Stimulated activated CD8-positive, alpha-beta memory T cell treated with anti-CD3 and anti-CD28 coated beads, Interleukin-7, amount 100 ng/mL, for 48 hours (primary cell): ENCODE data around the gene RAB30.
"Not testable (repeated sequence)": the region's sequence is repeated elsewhere in the genome, so short reads cannot be mapped to it uniquely, and the experiment has no call there.

Source experiments
- DNase-seq, 2 donors: peaks; one replicate each; pipeline ENCODE4 v3.0.0-alpha.2; 2020; ENCODE audit warnings: low read depth in 1 of 2; ENCODE audit errors: extremely low read depth in 1 of 2

The RAB30 gene

DNA sequence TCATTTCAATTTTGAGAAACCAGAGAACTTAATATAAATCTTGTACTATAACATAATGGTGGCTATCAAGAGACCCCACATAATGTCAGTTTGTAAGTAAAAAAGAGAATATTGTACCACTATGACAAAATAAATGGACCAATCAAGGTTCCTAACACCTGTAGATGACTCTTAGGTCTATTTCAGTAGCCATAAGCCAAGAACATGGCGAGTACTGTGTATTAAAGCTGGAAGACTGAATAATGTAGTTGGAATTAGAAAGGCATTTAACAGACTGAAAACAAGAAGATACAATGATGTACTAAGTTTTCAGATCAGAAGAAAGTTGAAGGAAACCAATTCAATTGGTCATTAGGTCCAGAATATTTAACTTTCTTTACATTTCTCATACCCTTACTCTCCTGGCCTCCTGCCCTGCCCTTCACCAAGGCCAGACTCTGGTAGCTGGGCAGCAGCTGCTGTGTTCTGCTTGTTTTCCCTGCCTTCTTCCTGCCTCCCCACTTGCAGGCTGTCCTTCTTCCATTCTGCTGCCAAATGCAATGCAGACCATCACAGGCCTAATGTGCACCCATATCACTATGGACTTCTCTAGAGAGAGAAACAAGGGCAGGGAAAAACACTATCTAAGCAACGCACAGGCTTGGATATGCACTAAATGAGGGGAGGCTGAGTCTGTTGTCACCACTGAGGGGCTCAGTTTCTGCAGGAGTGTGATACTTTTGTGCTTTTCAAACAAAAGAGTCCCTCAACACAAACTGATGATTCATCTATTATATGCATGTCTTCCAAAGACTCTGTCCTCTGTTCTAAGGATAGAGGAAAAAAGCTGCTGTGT is 60.1 kb downstream of the RAB30 start:
- DNase-seq = no peak

DNA sequence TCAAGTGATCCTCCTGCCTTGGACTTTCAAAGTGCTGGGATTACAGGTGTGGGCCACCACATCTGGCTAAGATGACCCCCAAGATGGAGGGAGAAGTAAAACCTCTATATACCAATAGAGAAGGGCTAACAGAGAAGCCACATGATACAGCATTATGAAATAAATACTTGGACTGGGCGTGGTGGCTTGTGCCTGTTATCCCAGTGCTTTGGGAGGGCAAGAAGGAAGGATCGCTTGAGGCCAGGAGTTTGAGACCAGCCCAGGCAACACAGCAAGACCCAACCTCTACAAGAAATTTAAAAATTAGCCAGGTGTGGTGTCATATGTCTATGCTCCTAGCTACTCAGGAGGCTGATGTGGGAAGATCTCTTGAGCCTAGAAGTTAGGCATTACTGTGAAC is 61.7 kb downstream of the RAB30 start:
- no peak for DNase-seq

DNA sequence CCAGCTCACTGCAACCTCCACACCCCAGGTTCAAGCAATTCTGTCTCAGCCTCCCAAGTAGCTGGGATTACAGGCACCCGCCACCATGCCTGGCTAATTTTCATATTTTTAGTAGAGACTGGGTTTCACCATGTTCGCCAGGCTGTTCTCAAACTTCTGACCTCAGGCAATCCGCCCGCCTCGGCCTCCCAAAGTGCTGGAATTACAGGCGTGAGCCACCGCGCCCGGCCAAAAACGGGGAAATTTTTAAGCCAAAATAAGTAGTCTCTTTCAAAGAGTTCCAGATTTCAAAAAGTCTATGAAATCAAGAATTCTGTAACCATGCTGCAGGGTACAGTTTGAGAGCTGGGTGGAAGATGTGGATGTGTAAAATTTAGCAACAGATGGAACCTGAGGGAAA is 62.6 kb downstream of the RAB30 start:
- DNase-seq = not testable (repeated sequence)

DNA sequence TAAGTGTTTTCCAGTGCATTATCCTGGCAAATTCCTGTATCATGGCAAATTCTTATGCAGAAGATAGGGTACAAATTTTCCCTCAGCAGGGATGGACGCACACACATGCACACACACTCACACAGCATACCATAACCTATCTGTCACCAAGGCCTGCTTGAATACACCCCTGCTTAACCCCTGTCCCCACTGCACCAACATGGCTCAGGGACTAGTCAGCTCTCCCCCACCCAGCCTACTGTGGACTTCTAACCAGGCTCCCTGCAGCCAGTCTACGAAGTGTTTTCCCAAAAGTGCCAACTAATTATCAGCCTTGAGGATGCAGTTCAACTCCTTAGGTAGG is 63.1 kb downstream of the RAB30 start:
- no peak for DNase-seq

DNA sequence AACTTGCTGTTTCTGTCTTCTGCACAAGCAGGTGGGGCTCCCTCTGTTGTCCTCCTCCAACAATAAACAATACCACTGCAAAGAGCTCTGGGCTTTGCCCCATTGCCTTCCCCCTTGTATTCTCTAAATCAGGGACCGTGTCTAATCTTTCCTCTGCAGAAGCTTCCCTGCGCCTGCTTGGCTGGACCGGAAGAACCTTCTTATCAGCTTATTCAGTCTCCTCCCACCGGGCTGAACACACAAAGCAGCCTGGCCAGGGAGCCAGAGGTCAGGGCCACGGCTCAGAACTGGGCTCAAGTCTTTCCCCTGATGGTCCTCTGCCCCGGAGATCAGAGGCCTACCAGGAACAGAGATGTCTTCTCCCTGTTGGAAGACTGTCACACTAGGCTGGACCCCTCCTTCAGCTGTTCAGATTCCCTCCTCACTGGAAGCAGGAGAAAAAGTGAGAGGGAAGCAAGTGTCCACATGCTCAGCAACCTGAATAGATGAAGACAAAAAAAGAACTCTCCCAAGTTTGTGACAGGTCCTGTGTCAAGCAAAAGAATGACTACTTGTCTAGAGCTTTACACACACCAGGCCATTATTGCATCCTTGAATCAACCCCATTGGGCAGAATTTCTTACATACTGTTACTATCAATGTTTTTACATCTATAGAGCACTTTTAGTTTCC is 63.7 kb downstream of the RAB30 start:
- no peak for DNase-seq

DNA sequence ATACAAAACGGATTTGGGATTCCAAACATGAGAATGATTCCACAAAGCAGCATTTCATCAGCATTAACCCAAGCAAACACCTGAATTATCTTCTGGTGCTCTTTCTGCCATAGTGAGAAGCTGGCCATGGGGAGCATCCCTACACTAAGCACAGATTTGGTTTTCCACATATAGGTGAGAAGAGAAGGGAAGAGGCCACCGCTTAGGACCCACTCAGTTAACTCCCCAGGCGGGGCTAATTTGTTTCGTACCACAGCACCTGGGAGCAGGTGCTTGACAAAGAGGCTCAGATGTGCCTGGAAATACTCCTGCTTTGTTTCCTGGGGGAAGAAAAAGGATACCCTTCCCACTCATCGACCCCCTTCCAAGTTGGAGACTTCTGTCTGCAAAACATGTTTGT is 64.2 kb downstream of the RAB30 start:
- no peak for DNase-seq

DNA sequence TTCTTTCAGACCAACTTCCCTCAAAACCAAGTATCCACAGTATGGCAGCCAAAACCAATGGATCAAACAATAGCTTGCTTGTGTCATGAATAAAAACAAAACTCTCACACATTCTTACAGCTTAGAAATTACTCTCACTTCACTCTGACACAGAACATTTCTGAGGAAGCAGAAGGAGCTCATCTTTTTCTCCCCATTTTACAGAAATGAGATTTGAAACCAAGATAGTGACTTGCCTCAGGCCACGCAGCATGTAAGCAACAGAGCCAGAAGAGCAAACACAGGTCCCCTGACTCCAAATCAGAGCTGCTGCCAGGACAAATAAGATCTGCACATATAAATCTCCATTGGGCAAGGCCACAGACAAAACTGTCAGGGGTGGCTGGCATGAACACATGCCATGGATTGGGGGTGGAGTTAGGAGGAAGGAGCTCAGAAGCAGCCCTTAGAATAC is 64.8 kb downstream of the RAB30 start:
- DNase-seq = no peak

DNA sequence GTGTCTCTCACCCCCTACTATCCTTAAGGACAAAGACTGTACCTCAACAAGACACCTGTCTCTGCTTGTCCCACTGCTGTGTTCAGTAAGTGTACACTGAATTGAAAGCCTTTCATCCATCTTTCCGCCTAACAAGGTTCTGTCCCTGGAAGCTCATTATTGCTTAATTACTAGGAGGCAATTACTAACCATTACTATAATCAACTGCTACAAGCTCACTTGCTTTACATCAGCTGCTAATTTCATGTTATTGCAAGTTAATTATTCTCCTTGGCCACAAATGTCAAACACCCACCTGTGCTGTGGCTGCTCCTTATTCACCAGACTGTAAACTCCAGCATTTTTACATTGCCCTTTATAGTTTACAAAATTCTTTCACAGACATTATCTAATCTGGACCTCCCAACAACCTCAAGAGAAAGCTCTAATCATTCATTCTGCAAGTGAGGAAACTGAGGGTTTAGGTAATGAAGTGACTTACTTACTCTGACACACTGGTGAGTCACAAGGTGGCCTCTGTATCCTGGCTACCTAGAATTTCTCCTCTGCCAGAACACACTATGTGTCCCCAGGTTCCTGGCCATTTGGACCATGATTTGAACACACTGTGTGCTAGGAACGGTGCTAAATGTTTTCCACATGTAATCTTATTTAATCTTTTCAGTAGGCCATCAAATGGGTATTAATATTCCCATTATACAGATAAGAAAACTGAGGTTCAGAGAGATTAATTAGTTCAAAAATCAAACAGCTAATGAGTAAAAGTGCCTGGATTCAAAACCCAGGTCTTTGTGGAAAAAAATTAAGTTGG is 66.7 kb downstream of the RAB30 start:
- DNase-seq = no peak

DNA sequence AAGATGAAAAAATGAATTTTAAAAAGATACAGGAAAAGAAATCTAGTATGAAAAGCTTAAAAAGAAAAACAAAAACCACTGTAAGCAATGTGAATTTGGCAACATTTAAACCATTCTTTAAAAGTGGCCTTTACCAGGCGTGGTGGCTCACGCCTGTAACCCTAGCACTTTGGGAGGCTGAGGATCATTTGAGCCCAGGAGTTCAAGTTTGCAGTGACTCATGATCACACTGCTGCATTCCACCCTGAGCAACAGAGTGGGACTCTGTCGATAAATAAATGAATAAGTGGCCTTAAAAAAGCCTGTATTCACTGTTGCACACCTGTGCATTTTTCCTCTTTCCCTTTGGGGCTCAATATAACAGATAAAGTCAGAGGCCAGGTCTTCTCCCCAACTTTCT is 69.2 kb downstream of the RAB30 start:
- DNase-seq = no peak

DNA sequence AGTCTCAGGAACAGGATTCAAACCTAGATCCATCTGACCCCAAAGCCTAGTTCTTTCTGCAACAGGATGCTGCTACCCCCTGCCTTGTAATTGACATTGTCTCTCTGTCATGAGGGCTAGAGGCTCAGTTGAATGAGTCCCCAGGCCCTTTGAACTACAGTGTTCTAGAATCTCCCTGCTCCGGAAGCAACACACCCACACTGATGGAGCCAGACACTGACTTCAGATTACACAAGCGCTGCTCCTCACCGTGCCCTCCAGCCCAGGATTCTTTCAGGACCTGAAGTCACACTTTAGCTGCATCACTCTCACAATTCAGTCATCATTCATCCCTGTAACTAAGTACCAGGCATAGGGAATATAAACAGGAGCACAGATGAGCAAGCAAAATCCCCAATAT is 69.6 kb downstream of the RAB30 start:
- DNase-seq = peak in 1 of 2 donors; percentile 28

DNA sequence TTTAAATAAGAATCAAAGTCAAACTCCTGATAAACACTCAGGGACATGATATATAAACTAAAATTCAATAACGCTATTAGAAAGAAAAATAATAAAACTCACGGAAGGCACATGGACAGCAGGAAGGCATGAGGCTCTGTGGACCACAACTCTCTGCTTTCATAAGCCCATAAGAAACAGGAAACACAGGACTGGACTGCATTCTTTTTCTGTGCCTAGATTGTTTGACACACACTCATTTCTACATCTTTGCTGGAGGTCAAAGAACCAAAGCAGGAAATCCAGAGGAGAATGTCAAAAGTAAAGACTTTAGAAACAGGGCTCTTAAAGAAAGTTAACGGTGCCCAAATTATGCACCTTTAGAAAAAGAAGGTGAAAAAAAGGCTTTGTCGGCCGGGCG is 71.3 kb downstream of the RAB30 start:
- DNase-seq = no peak

DNA sequence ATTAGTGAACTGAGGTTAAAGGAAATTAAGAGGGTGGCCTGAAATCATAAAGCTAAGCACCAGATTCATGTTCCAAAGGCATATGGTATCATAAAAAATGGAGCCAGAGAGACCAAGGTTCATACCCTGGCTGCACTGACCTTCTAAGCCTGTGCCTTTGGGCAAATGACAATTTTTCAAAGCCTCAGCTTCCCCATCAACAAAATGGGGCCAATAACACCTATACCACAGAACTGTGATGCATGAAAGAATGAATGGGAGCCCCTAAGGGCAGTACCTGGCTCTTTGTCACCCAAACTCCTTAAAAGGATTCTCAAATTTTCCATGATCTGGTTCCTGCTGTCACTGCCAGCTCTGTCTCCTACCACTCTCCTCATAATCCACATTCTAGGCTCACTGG is 72.5 kb downstream of the RAB30 start:
- no peak for DNase-seq

DNA sequence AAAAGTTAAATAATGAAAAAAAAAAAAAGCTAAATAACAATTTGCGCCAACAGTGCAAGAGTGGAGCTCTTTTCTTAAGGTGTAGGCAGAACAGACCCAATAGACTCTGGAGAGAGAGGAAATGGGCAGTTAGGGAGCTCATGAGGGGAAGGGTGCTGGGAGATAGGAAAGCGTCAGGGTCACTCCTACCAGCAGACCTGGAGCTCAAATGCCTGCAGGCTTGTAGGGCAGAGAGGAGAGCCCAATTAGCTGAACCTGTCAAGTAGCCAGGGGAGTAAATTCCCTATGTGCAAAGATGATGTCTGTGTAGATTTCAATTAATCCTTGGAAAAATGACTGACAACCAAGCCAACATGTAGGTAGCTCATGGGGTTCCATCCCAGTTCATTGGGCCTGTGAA is 73.0 kb downstream of the RAB30 start:
- DNase-seq = no peak

DNA sequence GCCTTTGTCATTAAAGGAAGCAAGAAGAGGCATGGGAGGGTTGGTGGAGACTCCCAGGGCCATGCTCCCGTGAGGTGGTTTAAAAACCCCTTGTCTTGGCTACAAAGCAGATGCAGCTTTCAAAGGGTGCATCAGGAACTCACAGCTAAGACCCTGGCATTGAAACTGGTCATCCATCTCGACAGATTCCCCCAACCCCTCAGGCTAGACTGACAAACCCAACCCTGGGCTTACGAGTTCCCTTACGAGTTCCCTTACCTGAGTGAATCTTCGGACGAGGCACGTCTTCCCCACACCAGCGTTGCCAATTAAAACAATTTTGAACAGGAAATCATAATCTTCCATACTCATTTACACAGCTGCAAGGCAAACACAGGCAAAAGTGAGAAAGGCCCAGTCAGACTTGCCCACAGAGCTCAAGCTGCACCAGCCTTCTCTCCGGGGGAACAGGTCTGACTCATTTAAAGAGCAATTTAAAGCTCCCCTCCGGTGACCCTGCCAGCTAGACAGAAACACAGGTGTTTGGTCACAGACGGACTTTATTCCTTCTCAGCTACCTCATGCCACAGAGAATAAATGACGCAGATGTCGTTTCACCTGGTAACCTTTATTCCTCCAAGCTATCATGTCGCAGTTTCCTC is 74.6 kb downstream of the RAB30 start:
- peak in 1 of 2 donors; percentile 49 for DNase-seq

DNA sequence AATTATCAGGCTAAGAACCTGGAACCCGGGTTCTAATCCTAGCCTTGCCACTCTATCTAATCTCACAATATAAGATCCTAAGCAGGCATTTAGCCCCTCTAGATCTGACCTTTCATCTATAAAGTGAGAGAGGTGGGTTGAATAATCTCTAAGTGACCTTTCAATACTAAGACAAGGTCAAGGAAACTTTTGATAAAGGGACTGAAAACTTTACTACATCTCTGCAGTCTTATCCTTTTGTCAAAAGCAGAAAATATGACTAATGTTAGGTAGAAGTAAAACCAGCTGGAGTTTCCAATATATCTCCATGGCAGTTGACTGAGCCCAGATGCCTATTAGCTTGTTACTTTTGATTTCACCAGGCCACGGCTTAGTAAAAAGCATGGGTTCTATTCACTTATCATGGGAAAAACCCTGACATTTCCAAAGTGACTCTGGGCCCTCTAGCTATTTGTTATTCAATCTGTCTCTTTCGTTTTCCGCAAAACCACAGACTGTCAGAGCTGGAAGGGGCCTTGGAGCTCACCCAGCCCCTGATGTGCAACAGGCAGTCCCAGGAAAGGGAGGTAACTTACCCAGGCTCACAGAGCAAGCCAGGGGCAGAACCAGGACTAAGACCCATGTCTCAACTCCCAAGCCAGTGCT is 75.8 kb downstream of the RAB30 start:
- no peak for DNase-seq

DNA sequence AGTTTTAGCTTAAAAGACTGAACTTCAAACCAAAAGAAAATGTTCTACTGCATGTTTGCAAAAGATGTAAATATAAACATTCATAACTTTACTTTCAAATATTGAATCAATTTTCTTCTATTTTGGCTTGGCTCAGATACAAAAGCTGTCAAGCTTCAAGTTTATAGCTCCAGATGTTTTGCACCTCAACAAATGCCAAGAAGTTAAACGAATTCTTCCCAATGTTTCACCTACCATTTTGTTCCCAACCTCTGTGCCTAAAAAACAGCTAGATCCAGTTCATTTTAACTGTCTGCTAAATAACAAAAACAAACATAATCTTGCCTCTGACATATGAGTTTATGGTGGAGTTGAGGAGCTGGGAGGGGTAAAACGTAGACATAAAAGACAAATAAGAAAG is 76.5 kb downstream of the RAB30 start:
- DNase-seq = no peak

DNA sequence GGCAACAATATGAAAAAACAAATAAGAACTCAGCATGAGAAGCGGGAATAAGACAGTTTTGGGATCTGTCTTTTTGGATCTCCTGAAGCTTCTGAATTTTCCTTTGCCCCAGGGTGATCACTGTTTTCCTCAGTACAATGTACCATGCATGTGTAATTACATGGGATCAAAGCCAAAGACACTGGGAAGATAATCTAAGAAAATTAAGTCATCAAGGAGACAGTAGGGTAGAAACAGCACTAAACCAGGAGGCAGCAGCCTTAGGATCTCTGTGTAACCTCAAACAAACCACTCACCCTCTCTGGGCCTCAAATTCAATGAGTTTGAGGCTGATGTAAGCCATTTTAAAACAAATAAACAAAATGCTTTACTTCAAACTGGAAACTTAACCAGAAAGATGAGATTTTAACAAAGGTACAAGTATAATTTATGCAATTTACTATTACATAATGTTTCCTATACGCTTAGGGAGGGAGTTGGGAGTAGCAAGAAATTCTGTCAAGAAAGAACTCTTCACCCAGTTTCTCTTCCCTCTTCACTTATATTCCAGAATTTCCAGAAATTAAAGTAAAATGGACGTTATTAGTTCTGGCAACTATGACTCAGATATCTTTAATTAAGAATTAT is 77.0 kb downstream of the RAB30 start:
- no peak for DNase-seq

DNA sequence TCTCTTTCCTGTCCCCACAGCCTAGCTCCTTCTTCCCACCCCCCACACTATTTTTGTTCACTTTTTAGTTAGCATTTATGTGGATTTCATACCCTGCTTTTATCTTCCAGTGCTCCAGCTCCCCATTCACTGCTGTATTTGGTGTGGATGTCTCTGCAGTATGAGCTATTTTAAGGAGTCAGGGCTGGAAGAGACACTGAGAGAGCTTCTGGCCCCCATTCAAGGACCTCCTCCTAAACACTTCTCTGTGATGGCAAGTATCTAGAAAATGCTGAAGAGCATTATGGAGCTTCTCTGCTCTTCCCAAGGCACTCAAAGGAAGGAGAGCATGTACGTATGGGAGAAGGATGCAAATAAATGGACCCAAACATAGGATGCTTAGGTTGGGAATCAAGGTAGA is 79.5 kb downstream of the RAB30 start:
- no peak for DNase-seq

DNA sequence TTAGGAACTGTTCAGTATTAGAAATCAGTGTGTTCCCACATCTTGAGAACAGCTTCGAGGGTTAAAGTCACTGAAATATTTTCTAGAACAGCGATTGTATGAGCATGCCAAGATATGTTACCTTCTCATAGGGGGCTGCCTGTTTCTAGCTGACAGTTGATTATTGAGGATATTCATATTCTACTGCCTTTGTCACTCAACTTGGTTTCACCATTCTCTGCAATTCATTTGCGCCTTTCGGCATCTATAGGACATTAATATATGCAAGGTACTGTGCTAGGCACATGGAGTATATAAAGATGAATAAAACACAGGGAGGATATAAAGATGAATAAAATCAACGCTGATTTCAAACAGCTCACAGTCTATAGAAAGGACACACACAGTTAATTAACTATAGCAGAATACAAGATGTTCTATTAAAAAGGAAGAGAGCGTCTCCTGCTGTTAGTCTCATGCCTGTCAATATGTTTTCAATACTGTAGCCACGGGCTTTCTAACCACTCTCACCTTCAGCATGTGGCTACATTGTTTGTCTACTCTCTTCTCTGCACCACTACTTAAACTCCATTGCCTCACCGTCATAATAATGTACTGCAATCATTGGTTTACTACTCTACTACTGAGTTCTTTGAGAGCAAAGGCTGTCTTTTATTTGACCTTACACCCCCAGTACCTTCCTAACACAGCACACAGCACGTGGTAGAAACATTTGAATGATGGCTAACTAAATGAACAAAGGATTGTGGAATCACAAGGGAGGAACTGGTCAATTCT is 81.9 kb downstream of the RAB30 start:
- DNase-seq = no peak
